ENCODE results near the gene ERI3. TPM values are rescaled to one million over a fixed set of nuclear protein-coding genes. Genes with fewer than 3 reads are reported as not detected.
A peak's percentile ranks its signal among the peaks of the same experiment; 100 is the strongest.

Gene ERI3, protein sequence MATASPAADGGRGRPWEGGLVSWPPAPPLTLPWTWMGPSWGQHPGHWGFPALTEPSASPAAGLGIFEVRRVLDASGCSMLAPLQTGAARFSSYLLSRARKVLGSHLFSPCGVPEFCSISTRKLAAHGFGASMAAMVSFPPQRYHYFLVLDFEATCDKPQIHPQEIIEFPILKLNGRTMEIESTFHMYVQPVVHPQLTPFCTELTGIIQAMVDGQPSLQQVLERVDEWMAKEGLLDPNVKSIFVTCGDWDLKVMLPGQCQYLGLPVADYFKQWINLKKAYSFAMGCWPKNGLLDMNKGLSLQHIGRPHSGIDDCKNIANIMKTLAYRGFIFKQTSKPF
- 10 to 100 TPM; 30.4 to 45.5 TPM for total RNA-seq

DNA sequence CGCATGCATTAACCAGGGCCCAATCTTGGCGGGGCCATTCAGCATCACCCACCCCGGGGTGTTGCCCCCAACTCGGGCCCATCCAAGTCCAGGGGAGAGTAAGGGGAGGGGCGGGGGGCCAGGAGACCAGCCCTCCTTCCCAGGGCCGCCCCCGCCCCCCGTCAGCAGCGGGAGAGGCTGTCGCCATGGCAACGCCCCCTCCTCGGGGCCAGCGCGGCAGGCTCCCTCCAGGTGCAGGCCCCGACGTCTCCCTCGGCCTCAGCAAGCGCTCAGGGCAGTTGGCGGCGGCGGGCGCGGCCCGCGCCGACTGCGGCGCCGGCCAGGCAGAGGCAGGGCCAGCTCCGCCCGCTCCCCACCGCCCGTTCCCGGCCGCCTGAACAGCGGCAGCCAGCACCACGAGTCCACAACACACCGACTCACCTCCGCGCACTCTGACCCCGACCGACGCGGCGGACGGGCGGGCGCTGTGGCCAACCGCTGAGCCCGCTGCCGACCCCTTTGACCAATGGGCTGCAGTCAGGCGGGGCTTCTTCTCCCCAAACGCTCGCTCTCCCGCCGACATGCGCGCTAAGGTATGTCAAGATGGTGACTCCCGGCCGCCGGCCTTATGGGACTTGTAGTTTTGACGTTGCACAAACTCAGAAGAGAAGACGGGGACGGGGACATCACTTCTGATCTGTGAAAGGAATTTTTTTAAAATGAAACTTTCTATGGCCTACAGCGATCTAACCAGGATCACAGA is at the start of gene ERI3:
ERI3 (minus strand) TSS at position 418 of the 742 bp plus-strand sequence; CDS start at position 187, 231 bp downstream.
- Mint-ChIP-seq H3K9me3 (no peaks in the 10 kb centered on the region), H3K4me3 (peak within 1 kb of the TSS; percentile 85 to 90), H3K4me1 (ENCODE audit: low read depth) (peaks cover 43% of the 10 kb centered on the region), H3K27ac (peak within 1 kb of the TSS; percentile 79), H3K27me3 (ENCODE audit: low read depth) (no peaks in the 10 kb centered on the region), H3K36me3 (ENCODE audit: insufficient read depth in 2 of 2) (no peaks in the 10 kb centered on the region)
- peak; percentile 96 to 97 for DNase-seq
- ATAC-seq (replicated peaks in 1 of 2): peak; percentile 100

DNA sequence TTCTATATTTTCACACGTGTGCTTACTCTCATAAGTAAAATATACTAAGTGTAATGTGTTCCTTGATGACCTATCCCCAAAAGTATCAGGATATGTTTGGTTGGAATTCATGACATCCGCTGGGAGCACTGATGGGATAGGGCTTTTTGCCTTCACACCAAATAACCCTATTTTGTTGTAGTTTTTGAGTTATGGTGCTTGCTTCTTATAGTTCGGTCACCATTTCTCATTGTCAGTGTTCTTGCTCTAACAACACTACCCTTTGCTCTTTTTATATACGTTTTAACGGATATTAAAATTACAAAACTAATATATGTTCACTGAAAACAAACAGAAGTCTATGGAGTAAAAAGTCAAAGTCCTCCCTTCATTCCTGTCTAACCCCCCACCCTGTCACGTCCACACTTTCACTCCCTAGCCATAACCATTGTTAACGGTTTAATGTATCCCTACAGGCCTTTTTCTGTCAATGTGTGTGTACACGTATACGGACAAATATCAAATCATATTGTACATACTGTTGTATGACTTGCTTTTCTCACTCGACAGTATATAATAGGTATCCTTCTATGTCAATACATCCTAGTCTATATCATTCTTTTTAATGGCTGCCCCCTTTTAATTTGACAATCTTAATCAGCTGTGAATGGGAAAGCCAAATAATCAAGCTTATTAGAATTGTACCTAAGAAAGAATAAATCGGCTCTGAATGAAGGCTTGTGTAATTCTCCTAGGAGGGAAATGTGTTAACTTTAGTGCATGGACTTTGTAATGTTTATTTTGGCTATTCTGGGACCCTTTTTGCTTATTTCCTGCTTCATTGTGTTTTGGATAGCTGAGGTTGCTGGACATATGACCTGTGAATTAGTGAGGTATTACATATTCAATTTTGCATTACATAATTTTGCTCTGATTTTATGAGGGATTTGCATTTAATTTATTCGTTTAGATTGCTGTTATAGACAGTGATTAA is 46.5 kb upstream of the ERI3 start:
- H3K36me3 Mint-ChIP-seq (ENCODE audit: insufficient read depth in 2 of 2): peaks cover 0 to 2% of the 10 kb centered on the region in 2 donors
- H3K27ac Mint-ChIP-seq: no peak overlapping the region
- ATAC-seq (replicated peaks in 1 of 2): no peak
- peaks cover 49% of the 10 kb centered on the region for H3K27me3 Mint-ChIP-seq (ENCODE audit: low read depth)
- no peak overlapping the region for H3K4me3 Mint-ChIP-seq
- no peaks in the 10 kb centered on the region for H3K9me3 Mint-ChIP-seq
- H3K4me1 Mint-ChIP-seq (ENCODE audit: low read depth): peaks cover 15% of the 10 kb centered on the region
- no peak for DNase-seq

DNA sequence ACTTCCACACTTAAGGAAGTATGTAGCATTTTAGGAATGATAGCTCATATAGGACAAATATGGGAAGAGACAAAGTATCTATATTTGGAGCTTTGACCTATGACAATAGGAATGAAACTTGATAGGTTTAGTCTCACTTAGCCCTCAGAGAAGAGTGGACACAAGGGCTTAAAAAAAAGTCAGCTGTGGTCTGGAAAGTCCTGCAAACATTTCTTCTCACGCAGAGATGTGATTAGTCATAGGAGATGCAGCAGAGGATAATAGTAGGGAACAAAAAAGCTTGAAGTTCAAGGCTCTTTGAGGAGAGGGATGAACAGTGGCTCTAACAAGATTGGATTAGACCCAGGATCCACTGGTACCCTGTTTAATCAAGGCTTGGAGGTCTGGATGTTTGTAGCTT is 35.2 kb upstream of the ERI3 start:
- Mint-ChIP-seq H3K27ac (no peak overlapping the region), H3K9me3 (no peaks in the 10 kb centered on the region), H3K27me3 (ENCODE audit: low read depth) (peaks cover 17% of the 10 kb centered on the region), H3K36me3 (ENCODE audit: insufficient read depth in 2 of 2) (peaks cover 0 to 2% of the 10 kb centered on the region in 2 donors), H3K4me3 (no peak overlapping the region), H3K4me1 (ENCODE audit: low read depth) (no peaks in the 10 kb centered on the region)
- DNase-seq: no peak
- no peak for ATAC-seq (replicated peaks in 1 of 2)

DNA sequence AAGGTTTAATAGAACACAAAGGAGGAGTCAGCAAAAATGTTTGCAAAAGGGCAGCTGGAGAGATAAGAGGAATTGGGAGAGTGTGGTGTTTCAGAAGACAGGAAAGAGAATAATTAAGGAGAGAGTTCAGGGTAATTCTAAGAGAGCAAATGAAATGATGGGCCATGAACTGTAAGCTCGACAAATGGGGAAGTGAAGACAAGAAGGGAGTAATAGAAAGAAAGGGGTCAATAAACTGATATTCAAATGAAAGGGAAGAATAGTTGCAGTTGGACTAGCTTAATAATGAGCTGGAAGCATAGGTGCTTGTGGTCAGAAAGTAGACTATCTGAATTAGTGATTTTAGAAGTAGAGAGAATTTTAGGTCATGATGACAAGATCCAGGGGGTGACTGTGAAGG is 34.4 kb upstream of the ERI3 start:
- H3K4me3 Mint-ChIP-seq: no peak overlapping the region
- H3K9me3 Mint-ChIP-seq: no peaks in the 10 kb centered on the region
- ATAC-seq (replicated peaks in 1 of 2): no peak
- H3K27ac Mint-ChIP-seq: no peak overlapping the region
- H3K4me1 Mint-ChIP-seq (ENCODE audit: low read depth): no peaks in the 10 kb centered on the region
- peaks cover 12% of the 10 kb centered on the region for H3K27me3 Mint-ChIP-seq (ENCODE audit: low read depth)
- no peaks in the 10 kb centered on the region for H3K36me3 Mint-ChIP-seq (ENCODE audit: insufficient read depth in 2 of 2)
- DNase-seq: no peak

- Mint-ChIP-seq H3K4me1 (ENCODE audit: low read depth) (no peaks in the 10 kb centered on the region), H3K27ac (no peak overlapping the region), H3K9me3 (no peaks in the 10 kb centered on the region), H3K4me3 (no peak overlapping the region), H3K36me3 (ENCODE audit: insufficient read depth in 2 of 2) (no peaks in the 10 kb centered on the region), H3K27me3 (ENCODE audit: low read depth) (peaks cover 7% of the 10 kb centered on the region)
- no peak for DNase-seq
- no peak for ATAC-seq (replicated peaks in 1 of 2)
These were observed 33.5 kb upstream of the ERI3 start for GRCh38 chr1:44388551-44388950.

DNA sequence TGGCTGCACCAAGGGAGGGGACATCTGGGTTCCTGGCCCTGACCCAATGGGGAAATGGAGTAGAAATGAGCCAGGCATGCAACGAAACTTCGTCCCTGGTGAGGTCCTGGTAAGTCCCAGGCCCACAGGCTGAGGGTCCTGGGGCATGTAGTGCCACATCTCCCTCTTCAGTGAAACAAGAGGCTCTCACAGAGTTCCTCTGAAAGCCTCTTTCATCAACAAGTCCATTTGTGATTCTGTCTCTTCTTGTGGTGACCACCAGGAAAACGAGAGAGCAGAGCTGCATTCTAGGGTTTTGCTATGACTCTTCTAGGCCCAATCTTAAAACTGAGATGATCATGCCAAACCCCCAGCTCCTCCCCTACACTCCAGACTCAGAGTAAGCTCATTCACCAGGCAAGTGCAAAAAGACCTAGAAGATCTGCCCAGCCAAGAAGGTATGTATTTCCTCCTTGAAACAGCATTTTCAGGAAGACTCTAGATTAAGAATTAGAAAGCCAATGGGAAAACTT is 25.7 kb upstream of the ERI3 start:
- ATAC-seq (replicated peaks in 1 of 2) (peak in 1 of 2 donors; percentile 69), DNase-seq (no peak)
- peaks cover 5% of the 10 kb centered on the region for H3K27me3 Mint-ChIP-seq (ENCODE audit: low read depth)
- H3K27ac Mint-ChIP-seq: no peak overlapping the region
- H3K9me3 Mint-ChIP-seq: no peaks in the 10 kb centered on the region
- no peaks in the 10 kb centered on the region for H3K4me1 Mint-ChIP-seq (ENCODE audit: low read depth)
- no peaks in the 10 kb centered on the region for H3K36me3 Mint-ChIP-seq (ENCODE audit: insufficient read depth in 2 of 2)
- H3K4me3 Mint-ChIP-seq: no peak overlapping the region

GRCh38 chr1:44377925-44378784 is 23.1 kb upstream of the ERI3 start:
- H3K4me3 Mint-ChIP-seq: no peak overlapping the region
- H3K27ac Mint-ChIP-seq: no peak overlapping the region
- peaks cover 3% of the 10 kb centered on the region for H3K27me3 Mint-ChIP-seq (ENCODE audit: low read depth)
- no peaks in the 10 kb centered on the region for H3K4me1 Mint-ChIP-seq (ENCODE audit: low read depth)
- no peaks in the 10 kb centered on the region for H3K9me3 Mint-ChIP-seq
- no peak for ATAC-seq (replicated peaks in 1 of 2)
- peak; percentile 45 to 59 for DNase-seq
- no peaks in the 10 kb centered on the region for H3K36me3 Mint-ChIP-seq (ENCODE audit: insufficient read depth in 2 of 2)

DNA sequence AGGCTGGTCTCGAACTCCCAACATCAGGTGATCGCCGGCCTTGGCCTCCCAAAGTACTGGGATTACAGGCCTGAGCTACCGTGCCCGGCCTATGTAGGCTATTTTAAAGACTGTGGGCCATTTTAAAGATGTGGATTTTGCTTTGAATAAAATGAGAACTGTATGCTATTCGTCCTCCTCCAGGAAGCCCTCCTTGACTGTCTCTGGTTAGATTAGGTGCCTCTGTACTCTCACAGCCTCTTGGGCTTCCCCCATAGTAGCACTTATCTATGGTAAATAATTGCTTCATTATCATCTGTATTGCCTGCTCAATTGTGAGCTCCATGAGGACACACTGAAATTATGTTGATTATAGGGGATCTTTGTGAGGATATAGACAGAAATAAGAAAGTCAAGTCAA is 20.5 kb upstream of the ERI3 start:
- no peaks in the 10 kb centered on the region for H3K27me3 Mint-ChIP-seq (ENCODE audit: low read depth)
- DNase-seq (no peak), ATAC-seq (replicated peaks in 1 of 2) (no peak)
- no peaks in the 10 kb centered on the region for H3K36me3 Mint-ChIP-seq (ENCODE audit: insufficient read depth in 2 of 2)
- H3K4me3 Mint-ChIP-seq: no peak overlapping the region
- H3K9me3 Mint-ChIP-seq: no peaks in the 10 kb centered on the region
- no peaks in the 10 kb centered on the region for H3K4me1 Mint-ChIP-seq (ENCODE audit: low read depth)
- H3K27ac Mint-ChIP-seq: no peak overlapping the region

DNA sequence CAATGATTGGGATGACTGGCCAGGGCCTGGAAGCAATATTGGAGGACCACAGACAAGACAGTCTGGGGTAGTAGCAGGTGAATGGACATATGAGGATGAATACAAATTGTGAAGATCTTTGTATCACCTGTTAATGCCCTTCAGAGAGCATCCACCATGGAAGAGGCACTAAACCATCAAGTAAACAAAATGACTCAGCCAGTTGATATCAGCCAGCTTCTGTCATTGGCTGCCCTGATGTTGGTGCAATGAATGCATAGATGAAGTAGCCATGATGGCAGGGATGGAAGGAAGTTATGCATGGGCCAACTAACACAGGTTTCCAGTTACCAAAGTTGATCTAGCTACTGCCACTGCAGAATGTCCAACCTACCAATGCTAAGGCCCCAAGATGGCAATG is 16.1 kb upstream of the ERI3 start:
- Mint-ChIP-seq H3K27me3 (ENCODE audit: low read depth) (peaks cover 11% of the 10 kb centered on the region), H3K27ac (no peak overlapping the region), H3K36me3 (ENCODE audit: insufficient read depth in 2 of 2) (no peaks in the 10 kb centered on the region), H3K4me1 (ENCODE audit: low read depth) (no peaks in the 10 kb centered on the region), H3K9me3 (no peaks in the 10 kb centered on the region), H3K4me3 (no peak overlapping the region)
- DNase-seq: no peak
- ATAC-seq (replicated peaks in 1 of 2): no peak

DNA sequence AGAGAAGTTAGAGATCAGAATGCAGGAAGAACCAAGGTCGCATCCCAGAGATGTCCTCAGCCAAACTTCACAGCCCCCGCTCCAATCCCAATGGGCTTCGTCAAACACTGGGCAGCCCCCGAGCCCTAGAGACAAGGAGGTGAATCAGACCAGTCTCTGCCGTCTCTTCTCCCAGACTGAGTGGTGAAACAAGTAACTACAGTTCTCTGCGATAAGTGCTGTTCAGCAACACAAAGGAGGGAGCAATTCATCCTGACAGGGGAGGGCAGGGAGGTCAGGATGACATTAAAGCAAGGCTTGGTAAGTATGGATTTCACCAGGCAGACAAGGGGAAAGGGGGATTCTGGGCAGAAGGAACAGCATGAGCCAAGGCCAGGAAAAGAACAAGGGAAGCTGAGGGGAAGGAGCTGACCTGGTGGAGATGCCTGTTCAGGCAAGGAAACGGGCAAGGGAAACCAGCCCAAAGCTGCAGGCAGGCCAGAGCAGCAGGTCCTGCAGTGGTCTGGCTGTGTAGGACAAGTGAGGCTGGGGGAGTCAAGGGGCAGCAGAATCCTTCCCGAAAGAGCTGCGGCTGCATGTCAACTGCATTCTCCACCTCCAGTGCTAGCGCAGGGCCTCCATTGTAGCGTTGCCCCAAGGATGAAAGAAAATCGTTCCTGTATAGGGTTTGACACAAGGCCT is 13.6 kb upstream of the ERI3 start:
- Mint-ChIP-seq H3K27me3 (ENCODE audit: low read depth) (peaks cover 11% of the 10 kb centered on the region), H3K27ac (no peak overlapping the region), H3K36me3 (ENCODE audit: insufficient read depth in 2 of 2) (no peaks in the 10 kb centered on the region), H3K9me3 (no peaks in the 10 kb centered on the region), H3K4me1 (ENCODE audit: low read depth) (no peaks in the 10 kb centered on the region), H3K4me3 (no peak overlapping the region)
- ATAC-seq (replicated peaks in 1 of 2) (no peak), DNase-seq (no peak)

GRCh38 chr1:44367944-44368343 is 12.9 kb upstream of the ERI3 start:
- H3K9me3 Mint-ChIP-seq: no peaks in the 10 kb centered on the region
- no peaks in the 10 kb centered on the region for H3K36me3 Mint-ChIP-seq (ENCODE audit: insufficient read depth in 2 of 2)
- peaks cover 11% of the 10 kb centered on the region for H3K27me3 Mint-ChIP-seq (ENCODE audit: low read depth)
- no peak overlapping the region for H3K27ac Mint-ChIP-seq
- no peak overlapping the region for H3K4me3 Mint-ChIP-seq
- DNase-seq: no peak
- no peaks in the 10 kb centered on the region for H3K4me1 Mint-ChIP-seq (ENCODE audit: low read depth)
- ATAC-seq (replicated peaks in 1 of 2): no peak
